SK-N-SH (cell line): ENCODE results near the gene ETV6. TPM values are rescaled to one million over a fixed set of nuclear protein-coding genes. Genes with fewer than 3 reads are reported as not detected.

Source experiments
- CTCF ChIA-PET: fragments of 300-600, 350-600 bp; formaldehyde crosslinking; extraction: SDS; loops from one replicate; lab custom pipeline; 2021; lab: Yijun Ruan, JAX
- POLR2A ChIA-PET: fragments of 350-600 bp; sonication (Branson Sonifier 250); formaldehyde crosslinking; extraction: SDS; loops from one replicate; lab custom pipeline; 2020; ENCODE audit warnings: antibody characterized with exemption, inconsistent platforms; lab: Yijun Ruan, JAX
- DNase-seq: peaks from one replicate; pipeline ENCODE4 v3.0.0; 2012
- H2AFZ ChIP-seq: fragments of 200-600 bp; sonication (generic); 2 replicates; pipeline ENCODE4 v1.8.1; 2016; ENCODE audit warnings: antibody characterized with exemption, mild to moderate bottlenecking, low read depth
- H3F3A ChIP-seq: fragments of 200-600 bp; sonication (generic); replicated peaks from 2 replicates; pipeline ENCODE3; 2016; ENCODE audit warnings: antibody characterized with exemption, mild to moderate bottlenecking; ENCODE audit not compliant: insufficient read depth
- H3K27ac ChIP-seq, 2 experiments: fragments of 200-500 bp in 1 of 2; fragments of 200-600 bp in 1 of 2; sonication (Bioruptor generic) in 1 of 2; sonication (generic), shearing (Covaris generic) in 1 of 2; 2 replicates each; pipeline versions ENCODE4 v1.5.1 to v1.6.1; 2014 to 2016; ENCODE audit warnings: low read depth in 2 of 2, inconsistent platforms in 1 of 2, low read length in 1 of 2, mild to moderate bottlenecking in 1 of 2, mixed read lengths in 1 of 2
- H3K27me3 ChIP-seq: fragments of 200-600 bp; sonication (generic), shearing (Covaris generic); 2 replicates; pipeline ENCODE4 v1.6.1; 2016; ENCODE audit warnings: mixed run types; ENCODE audit not compliant: insufficient read depth
- H3K36me3 ChIP-seq, 2 experiments: fragments of 200-500 bp in 1 of 2; fragments of 200-600 bp in 1 of 2; sonication (Bioruptor generic) in 1 of 2; sonication (generic) in 1 of 2; replicated peaks in 1 of 2; 2 replicates each; pipeline versions ENCODE3 to v1.5.1; 2014 to 2016; ENCODE audit warnings: low read length in 1 of 2, mild to moderate bottlenecking in 1 of 2; ENCODE audit not compliant: insufficient read depth in 2 of 2, control insufficient read depth in 1 of 2
- H3K4me1 ChIP-seq, 2 experiments: fragments of 200-500 bp in 1 of 2; fragments of 200-600 bp in 1 of 2; sonication (Bioruptor generic) in 1 of 2; sonication (generic), shearing (Covaris generic) in 1 of 2; 2 replicates each; pipeline versions ENCODE4 v1.5.1 to v1.6.1; 2014 to 2016; ENCODE audit warnings: low read depth in 1 of 2, low read length in 1 of 2, mixed run types in 1 of 2; ENCODE audit not compliant: insufficient read depth in 2 of 2, control insufficient read depth in 1 of 2
- H3K4me2 ChIP-seq: fragments of 200-600 bp; sonication (generic), shearing (Covaris generic); 2 replicates; pipeline ENCODE4 v1.6.1; 2017; ENCODE audit warnings: mixed run types
- H3K4me3 ChIP-seq, 2 experiments: fragments of 200-500 bp in 1 of 2; fragments of 200-600 bp in 1 of 2; sonication (Bioruptor generic) in 1 of 2; sonication (generic), shearing (Covaris generic) in 1 of 2; 2 replicates each; pipeline versions ENCODE4 v1.5.1 to v1.8.1; 2014 to 2016; ENCODE audit warnings: low read depth in 2 of 2, inconsistent platforms in 1 of 2, low read length in 1 of 2, mild to moderate bottlenecking in 1 of 2, mixed read lengths in 1 of 2, moderate library complexity in 1 of 2
- H3K79me2 ChIP-seq: fragments of 200-600 bp; sonication (generic); 2 replicates; pipeline ENCODE4 v1.8.1; 2017; ENCODE audit warnings: mild to moderate bottlenecking; ENCODE audit not compliant: insufficient read depth
- H3K9ac ChIP-seq: fragments of 200-600 bp; sonication (generic); 2 replicates; pipeline ENCODE4 v1.6.1; 2017; ENCODE audit warnings: mixed run types
- H3K9me2 ChIP-seq: fragments of 200-600 bp; sonication (generic); 2 replicates; pipeline ENCODE4 v1.6.1; 2017; ENCODE audit warnings: mixed run types
- H3K9me3 ChIP-seq: fragments of 200-600 bp; sonication (generic); 2 replicates; pipeline ENCODE4 v1.6.1; 2017; ENCODE audit warnings: mixed run types, mild to moderate bottlenecking, moderate library complexity
- H4K20me1 ChIP-seq: fragments of 200-600 bp; sonication (generic); 2 replicates; pipeline ENCODE4 v1.6.1; 2017; ENCODE audit warnings: mild to moderate bottlenecking, mixed run types; ENCODE audit not compliant: insufficient read depth
- CHD2 ChIP-seq: fragments of 150-350 bp; IDR thresholded peaks from 2 replicates; pipeline ENCODE4 v1.6.1; 2018; ENCODE audit warnings: low read length; ENCODE audit not compliant: partially characterized antibody
- CTCF ChIP-seq: fragments of 200-600 bp; sonication (generic); IDR thresholded peaks from 2 replicates; pipeline ENCODE4 v1.6.1; 2017; ENCODE audit warnings: antibody characterized with exemption, mild to moderate bottlenecking, moderate library complexity
- ELF1 ChIP-seq: IDR thresholded peaks from 2 replicates; pipeline ENCODE4 v1.4.0; 2012
- EP300 ChIP-seq, 2 experiments: IDR thresholded peaks; 2 replicates each; pipeline versions ENCODE4 v1.4.0 to v1.6.1; 2012; ENCODE audit warnings: borderline replicate concordance in 1 of 2, low read depth in 1 of 2, low read length in 1 of 2
- FOSL2 ChIP-seq: IDR thresholded peaks from 2 replicates; pipeline ENCODE4 v1.4.0; 2012; ENCODE audit warnings: low read depth, mild to moderate bottlenecking, moderate library complexity, borderline replicate concordance
- GABPA ChIP-seq: IDR thresholded peaks from 2 replicates; pipeline ENCODE4 v1.4.0; 2012; ENCODE audit warnings: low read depth, mild to moderate bottlenecking
- GATA2 ChIP-seq: sonication (generic); formaldehyde crosslinking; IDR thresholded peaks from 2 replicates; pipeline ENCODE4 v1.5.0; 2020; ENCODE audit warnings: mild to moderate bottlenecking, missing genetic modification reagents
- JUND ChIP-seq: IDR thresholded peaks from 2 replicates; pipeline ENCODE4 v1.4.0; 2012
- MEF2A ChIP-seq: IDR thresholded peaks from 2 replicates; pipeline ENCODE4 v1.4.0; 2012; ENCODE audit warnings: low read depth, borderline replicate concordance
- PBX3 ChIP-seq: IDR thresholded peaks from 2 replicates; pipeline ENCODE4; 2012
- REST ChIP-seq: IDR thresholded peaks from 2 replicates; pipeline ENCODE4 v1.6.1; 2012; ENCODE audit warnings: mild to moderate bottlenecking, low read depth, low read length, moderate library complexity
- RXRA ChIP-seq: IDR thresholded peaks from 2 replicates; pipeline ENCODE4 v1.4.0; 2012; ENCODE audit warnings: low read depth, mild to moderate bottlenecking, borderline replicate concordance
- ZBTB33 ChIP-seq: IDR thresholded peaks from 2 replicates; pipeline ENCODE4 v1.4.0; 2012; ENCODE audit warnings: low read depth, borderline replicate concordance
- WGBS: methylation state at CpG from one replicate; pipeline ENCODE4 v1.1.6; 2017; ENCODE audit warnings: low lambda C conversion rate; 5-methylcytosine and 5-hydroxymethylcytosine counted together
- polyA plus RNA-seq, 3 experiments: library from polyadenylated mRNA; depleted of rRNA; stranded (reverse); fragments of >200 nt; gene quantifications; 2 replicates each; pipeline ENCODE4 v1.2.3, GENCODE V29; 2012

ETV6 gene
- polyA plus RNA-seq, 1 of the 3 experiments (the other 2 are of a cell fraction) = 4.0 TPM

- WGBS = 75% methylated on average over 5 of the region's 5 CpGs
- Histone ChIP-seq H3K4me3 (no peak overlapping the region), H3K4me1 (peaks cover 0 to 8% of the 10 kb centered on the region in 2 experiments; a peak in 2 of 4 replicates), H3K4me2 (no peak overlapping the region), H3K9me2 (no peaks in the 10 kb centered on the region), H3K79me2 (peaks cover 92% of the 10 kb centered on the region), H3K9me3 (no peaks in the 10 kb centered on the region), H2AFZ (no peak overlapping the region), H3K9ac (no peak overlapping the region), H4K20me1 (peaks cover 4% of the 10 kb centered on the region; the same call in 1 of the 2 replicates), H3F3A (no peaks in the 10 kb centered on the region), H3K36me3 (no peaks in the 10 kb centered on the region), H3K27ac (no peak overlapping the region), H3K27me3 (no peaks in the 10 kb centered on the region)
- POLR2A ChIA-PET = no interaction called here
- CTCF ChIA-PET = interaction anchor here (1.0 kb wide), 1 partner anchor 10 kb away, joined by 3 read pairs; no protein-coding TSS in a partner anchor
- no peak for DNase-seq
- TF ChIP-seq FOSL2 (no peak), ZBTB33 (no peak), EP300 (IDR thresholded peaks at IDR 0.05; ENCODE audit: borderline replicate concordance in 1 of 2, low read depth in 1 of 2, low read length in 1 of 2) (no peak), REST (no peak), PBX3 (no peak), CHD2 (no peak), MEF2A (no peak), GABPA (no peak), GATA2 (no peak), ELF1 (no peak), RXRA (no peak), JUND (no peak), CTCF (no peak)
Observed at GRCh38 chr12:11694528-11694927, 45.1 kb downstream of the ETV6 start.
